Measurements from ENCODE around the gene ALPK3. TPM values are rescaled to one million over a fixed set of nuclear protein-coding genes. Genes with fewer than 3 reads are reported as not detected.
"Not testable (repeated sequence)": the region's sequence is repeated elsewhere in the genome, so short reads cannot be mapped to it uniquely, and the experiment has no call there.

ALPK3 gene
- polyA plus RNA-seq, 4 donors, result 13.6 to 19.0 (median 16.0) TPM

GRCh38 chr15:84844964-84845363 is 27.8 kb downstream of the ALPK3 start:
- DNase-seq (ENCODE audit: low read depth in 4 of 4, low spot score in 3 of 4), result no peak

GRCh38 chr15:84845631-84846030 is 28.5 kb downstream of the ALPK3 start:
- not testable (repeated sequence) for DNase-seq (ENCODE audit: low read depth in 4 of 4, low spot score in 3 of 4)

GRCh38 chr15:84846269-84846668 is 29.1 kb downstream of the ALPK3 start:
- no peak for DNase-seq (ENCODE audit: low read depth in 4 of 4, low spot score in 3 of 4)

GRCh38 chr15:84847382-84847781 is 30.2 kb downstream of the ALPK3 start:
- DNase-seq (ENCODE audit: low read depth in 4 of 4, low spot score in 3 of 4), result no peak

- DNase-seq (ENCODE audit: low read depth in 4 of 4, low spot score in 3 of 4), result no peak
Observed at GRCh38 chr15:84852212-84852611, 35.1 kb downstream of the ALPK3 start.

GRCh38 chr15:84855136-84855535 is 38.0 kb downstream of the ALPK3 start:
- no peak for DNase-seq (ENCODE audit: low read depth in 4 of 4, low spot score in 3 of 4)

- DNase-seq (ENCODE audit: low read depth in 4 of 4, low spot score in 3 of 4), result no peak
Observed at GRCh38 chr15:84855765-84856164, 38.6 kb downstream of the ALPK3 start.

- no peak for DNase-seq (ENCODE audit: low read depth in 4 of 4, low spot score in 3 of 4)
Observed at GRCh38 chr15:84856731-84857417, 39.7 kb downstream of the ALPK3 start.

- no peak for DNase-seq (ENCODE audit: low read depth in 4 of 4, low spot score in 3 of 4)
Observed at GRCh38 chr15:84857418-84858004, 40.4 kb downstream of the ALPK3 start.

GRCh38 chr15:84858231-84858630 is 41.1 kb downstream of the ALPK3 start:
- DNase-seq (ENCODE audit: low read depth in 4 of 4, low spot score in 3 of 4), result no peak

- DNase-seq (ENCODE audit: low read depth in 4 of 4, low spot score in 3 of 4), result no peak
Observed at GRCh38 chr15:84859144-84859543, 42.0 kb downstream of the ALPK3 start.

GRCh38 chr15:84859651-84860050 is 42.5 kb downstream of the ALPK3 start:
- DNase-seq (ENCODE audit: low read depth in 4 of 4, low spot score in 3 of 4), result no peak

GRCh38 chr15:84861781-84862180 is 44.6 kb downstream of the ALPK3 start:
- DNase-seq (ENCODE audit: low read depth in 4 of 4, low spot score in 3 of 4), result no peak

GRCh38 chr15:84862214-84862975 is 45.2 kb downstream of the ALPK3 start:
- DNase-seq (ENCODE audit: low read depth in 4 of 4, low spot score in 3 of 4), result no peak

GRCh38 chr15:84863565-84864443 is 46.6 kb downstream of the ALPK3 start:
- DNase-seq (ENCODE audit: low read depth in 4 of 4, low spot score in 3 of 4), result no peak

- no peak for DNase-seq (ENCODE audit: low read depth in 4 of 4, low spot score in 3 of 4)
Observed at GRCh38 chr15:84864444-84864795, 47.3 kb downstream of the ALPK3 start.

GRCh38 chr15:84865074-84865569 is 48.0 kb downstream of the ALPK3 start:
- DNase-seq (ENCODE audit: low read depth in 4 of 4, low spot score in 3 of 4), result no peak

- DNase-seq (ENCODE audit: low read depth in 4 of 4, low spot score in 3 of 4), result no peak
Observed at GRCh38 chr15:84868037-84868880, 51.1 kb downstream of the ALPK3 start.

GRCh38 chr15:84869510-84869909 is 52.4 kb downstream of the ALPK3 start:
- no peak for DNase-seq (ENCODE audit: low read depth in 4 of 4, low spot score in 3 of 4)
